ENCODE measurements around the gene POLR2I.

The POLR2I gene

DNA sequence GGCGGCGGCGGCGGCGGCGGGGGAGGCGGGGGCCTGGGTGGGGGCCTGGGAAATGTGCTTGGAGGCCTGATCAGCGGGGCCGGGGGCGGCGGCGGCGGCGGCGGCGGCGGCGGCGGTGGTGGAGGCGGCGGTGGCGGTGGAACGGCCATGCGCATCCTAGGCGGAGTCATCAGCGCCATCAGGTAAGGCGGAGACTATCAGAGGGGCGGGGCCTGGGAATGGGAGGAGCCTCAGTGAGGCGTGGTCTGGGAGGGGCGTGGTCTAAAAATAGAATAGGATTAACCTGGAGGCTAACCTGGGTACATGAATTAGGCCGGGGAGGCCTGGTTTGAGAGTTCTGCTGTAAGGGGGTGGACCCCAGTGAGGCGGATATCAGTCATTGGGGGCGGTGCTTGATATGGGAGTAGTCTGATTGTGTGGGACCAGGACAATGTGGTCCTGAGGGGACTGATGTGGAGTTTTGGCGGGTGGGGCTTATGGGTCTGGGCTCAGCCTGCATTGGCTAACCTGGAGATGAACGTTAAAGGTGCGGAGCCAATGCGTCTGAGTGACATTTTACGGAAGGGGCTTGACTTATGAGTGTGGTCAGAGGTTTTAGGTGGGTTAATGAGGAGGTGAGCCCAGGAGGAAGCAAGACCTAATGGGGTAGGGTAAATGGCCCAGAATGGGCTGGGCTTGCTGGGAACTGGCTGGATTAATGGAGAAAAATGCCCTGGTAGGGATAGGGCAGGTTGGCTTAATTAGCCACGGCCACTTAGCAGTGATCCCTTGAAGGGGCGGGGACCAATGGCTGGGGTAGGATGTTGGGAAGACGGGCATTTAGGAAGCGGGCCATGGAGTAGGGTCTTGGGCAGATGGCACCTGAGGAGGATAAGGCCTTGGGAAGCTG, 26.6 kb upstream of the POLR2I start:
- no peak for TF ChIP-seq GATA3 (IDR thresholded peaks at IDR 0.05; ENCODE audit: low read depth, low read length)
- no peak for TF ChIP-seq GATA2 (IDR thresholded peaks at IDR 0.05; ENCODE audit: low read depth, low read length)

DNA sequence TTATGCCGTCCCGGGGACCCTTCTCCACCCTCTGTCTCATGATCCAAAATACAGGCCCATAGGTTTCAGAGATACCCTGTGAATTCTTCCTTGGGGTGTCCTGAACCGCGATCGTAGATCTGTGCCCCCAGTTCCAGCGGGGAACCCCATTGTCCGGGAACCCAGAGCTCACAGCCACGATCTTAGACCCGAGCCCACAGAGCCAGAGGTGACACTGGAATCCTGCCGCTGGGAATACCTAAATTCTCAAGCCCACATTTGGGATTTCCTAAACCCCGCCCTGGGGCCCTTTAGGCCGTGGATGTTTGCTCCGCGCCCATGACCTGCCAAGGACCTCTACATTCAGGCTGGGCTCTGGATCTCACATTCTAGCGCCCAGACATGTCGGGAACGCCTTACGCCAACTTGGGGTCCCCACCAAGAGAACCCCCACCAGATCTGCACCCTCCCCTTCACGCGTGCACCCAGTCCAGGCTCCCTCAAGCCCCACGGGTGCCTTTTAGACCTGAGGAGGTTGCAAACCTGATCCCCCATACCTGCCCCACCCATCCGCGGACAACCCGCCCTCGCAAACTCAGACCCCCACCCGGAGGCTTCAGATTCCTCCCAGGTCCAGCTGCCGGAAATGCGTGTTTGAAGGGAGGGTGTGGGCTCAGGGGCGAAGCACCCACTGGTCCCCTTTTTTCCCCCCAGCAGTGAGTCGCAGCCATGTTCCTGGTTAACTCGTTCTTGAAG, 25.8 kb upstream of the POLR2I start:
- TF ChIP-seq GATA2 (IDR thresholded peaks at IDR 0.05; ENCODE audit: low read depth, low read length) (no peak), GATA3 (IDR thresholded peaks at IDR 0.05; ENCODE audit: low read depth, low read length) (no peak)

- no peak; the same call in 1 of the 2 replicates for TF ChIP-seq GATA2 (IDR thresholded peaks at IDR 0.05; ENCODE audit: low read depth, low read length)
- TF ChIP-seq GATA3 (IDR thresholded peaks at IDR 0.05; ENCODE audit: low read depth, low read length): no peak
These were observed 25.0 kb upstream of the POLR2I start, which contains the start of gene CAPNS1 for GRCh38 chr19:36139473-36140303. TSS of gene CAPNS1 (plus strand) at chr19:36140066. CDS start at chr19:36141012, 946 bp downstream.

DNA sequence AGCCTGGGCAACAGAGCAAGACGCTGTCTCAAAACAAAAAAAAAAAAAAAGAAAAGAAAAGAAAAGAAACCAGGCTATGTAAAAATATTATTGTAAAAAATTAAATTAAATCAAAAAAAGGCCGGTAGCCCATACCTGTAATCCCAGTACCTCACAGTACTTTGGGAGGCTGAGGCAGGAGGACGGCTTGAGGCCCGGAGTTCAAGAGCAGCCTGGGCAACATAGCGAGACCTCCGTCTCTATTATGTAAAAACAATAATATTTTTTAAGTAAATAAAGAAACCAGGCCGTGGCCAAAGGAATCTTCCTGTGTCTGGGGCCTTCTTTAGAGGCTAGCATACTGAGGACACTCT, 24.4 kb upstream of the POLR2I start:
- TF ChIP-seq GATA3 (IDR thresholded peaks at IDR 0.05; ENCODE audit: low read depth, low read length) (no peak), GATA2 (IDR thresholded peaks at IDR 0.05; ENCODE audit: low read depth, low read length) (no peak)

GRCh38 chr19:36136964-36137686, 22.4 kb upstream of the POLR2I start:
- TF ChIP-seq GATA2 (IDR thresholded peaks at IDR 0.05; ENCODE audit: low read depth, low read length) (no peak), GATA3 (IDR thresholded peaks at IDR 0.05; ENCODE audit: low read depth, low read length) (no peak)

GRCh38 chr19:36128392-36128736, 13.7 kb upstream of the POLR2I start:
- no peak for TF ChIP-seq GATA3 (IDR thresholded peaks at IDR 0.05; ENCODE audit: low read depth, low read length)
- TF ChIP-seq GATA2 (IDR thresholded peaks at IDR 0.05; ENCODE audit: low read depth, low read length): no peak

DNA sequence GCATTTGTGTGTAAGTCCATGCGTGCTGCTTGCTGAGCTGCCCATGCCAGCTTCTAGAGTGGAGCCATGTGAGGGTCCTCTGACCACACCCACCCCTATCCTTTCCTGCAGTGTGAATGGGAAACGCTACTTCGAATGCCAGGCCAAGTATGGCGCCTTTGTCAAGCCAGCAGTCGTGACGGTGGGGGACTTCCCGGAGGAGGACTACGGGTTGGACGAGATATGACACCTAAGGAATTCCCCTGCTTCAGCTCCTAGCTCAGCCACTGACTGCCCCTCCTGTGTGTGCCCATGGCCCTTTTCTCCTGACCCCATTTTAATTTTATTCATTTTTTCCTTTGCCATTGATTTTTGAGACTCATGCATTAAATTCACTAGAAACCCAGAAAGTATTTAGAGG, 10.9 kb upstream of the POLR2I start:
- TF ChIP-seq GATA3 (IDR thresholded peaks at IDR 0.05; ENCODE audit: low read depth, low read length): no peak
- no peak for TF ChIP-seq GATA2 (IDR thresholded peaks at IDR 0.05; ENCODE audit: low read depth, low read length)

DNA sequence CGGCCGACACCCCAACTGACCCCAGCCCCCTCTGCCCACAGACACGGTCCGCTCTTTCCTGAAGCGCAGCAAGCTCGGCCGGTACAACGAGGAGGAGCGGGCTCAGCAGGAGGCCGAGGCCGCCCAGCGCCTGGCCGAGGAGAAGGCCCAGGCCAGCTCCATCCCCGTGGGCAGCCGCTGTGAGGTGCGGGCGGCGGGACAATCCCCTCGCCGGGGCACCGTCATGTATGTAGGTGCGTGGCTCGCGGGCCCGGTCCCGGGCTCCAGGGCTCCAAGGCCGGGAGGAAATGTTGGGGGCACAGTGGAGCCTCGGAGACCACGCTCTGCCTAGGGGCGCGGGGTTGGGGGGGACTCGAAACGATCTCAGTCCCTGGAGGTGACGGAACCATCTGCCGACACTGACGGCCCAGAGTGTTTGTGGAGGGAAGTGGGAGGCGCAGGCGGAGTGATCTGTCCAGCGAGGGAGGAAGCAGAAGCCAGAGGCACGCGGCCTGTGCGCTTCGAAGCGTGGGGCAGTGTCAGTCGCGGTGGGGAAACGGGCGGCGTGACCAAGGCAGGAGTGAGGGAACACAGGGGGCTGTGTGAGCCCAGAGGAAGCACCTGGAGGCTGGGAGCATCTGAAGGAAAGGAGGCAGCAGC, 6.9 kb upstream of the POLR2I start:
- TF ChIP-seq GATA3 (IDR thresholded peaks at IDR 0.05; ENCODE audit: low read depth, low read length): no peak
- TF ChIP-seq GATA2 (IDR thresholded peaks at IDR 0.05; ENCODE audit: low read depth, low read length): no peak

GRCh38 chr19:36120984-36121358, 6.3 kb upstream of the POLR2I start:
- TF ChIP-seq GATA2 (IDR thresholded peaks at IDR 0.05; ENCODE audit: low read depth, low read length) (no peak), GATA3 (IDR thresholded peaks at IDR 0.05; ENCODE audit: low read depth, low read length) (no peak)

DNA sequence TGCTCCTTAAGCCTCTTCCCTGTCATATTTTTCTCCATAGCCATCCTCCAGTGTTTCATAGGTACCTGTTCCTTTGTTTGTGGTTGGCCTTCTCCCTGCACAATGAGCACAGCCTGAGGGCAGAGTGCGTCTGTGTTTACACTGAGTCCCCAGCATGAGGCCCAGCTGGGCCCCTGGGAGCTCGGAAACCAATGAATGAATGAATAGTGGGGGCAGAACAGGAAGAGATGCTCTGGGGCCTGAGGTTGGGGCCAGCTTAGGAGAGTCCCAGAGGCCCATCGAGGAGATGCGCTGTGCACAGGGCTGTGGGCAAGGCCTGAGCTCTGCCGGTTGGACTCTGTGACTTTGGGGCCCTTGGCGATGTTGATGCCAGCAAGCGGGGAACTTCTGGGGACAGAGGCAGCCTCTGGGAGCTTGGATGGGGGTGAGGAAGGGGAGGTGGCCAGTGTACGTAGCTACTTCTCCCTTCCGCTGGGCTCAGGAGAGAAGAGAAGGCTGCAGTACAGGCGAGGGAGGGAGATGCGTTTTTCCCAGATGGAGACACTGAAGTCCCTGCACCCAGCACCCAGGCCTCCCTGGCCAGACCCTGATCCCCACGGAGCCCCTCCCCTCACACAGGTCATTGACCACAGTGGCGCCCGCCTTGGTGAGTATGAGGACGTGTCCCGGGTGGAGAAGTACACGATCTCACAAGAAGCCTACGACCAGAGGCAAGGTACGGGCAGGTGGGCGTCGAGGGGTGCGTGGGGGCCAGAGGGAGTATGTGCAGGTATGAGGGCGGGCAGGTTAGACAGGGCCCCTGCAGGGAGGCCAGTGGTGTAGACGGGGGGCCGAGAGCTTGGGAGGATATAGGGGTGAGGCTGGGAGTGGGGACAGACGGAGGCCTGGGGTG, 5.7 kb upstream of the POLR2I start:
- TF ChIP-seq GATA2 (IDR thresholded peaks at IDR 0.05; ENCODE audit: low read depth, low read length) (no peak), GATA3 (IDR thresholded peaks at IDR 0.05; ENCODE audit: low read depth, low read length) (no peak)

- no peak for TF ChIP-seq GATA3 (IDR thresholded peaks at IDR 0.05; ENCODE audit: low read depth, low read length)
- no peak for TF ChIP-seq GATA2 (IDR thresholded peaks at IDR 0.05; ENCODE audit: low read depth, low read length)
These were observed 1.6 kb upstream of the POLR2I start for GRCh38 chr19:36116344-36116637.
